HAP-1 (cell line): ENCODE measurements around the gene RNH1.

ENCODE experiments used
- DNase-seq, 2 experiments: peaks; one replicate each; pipeline ENCODE4 v3.0.0-alpha.2; 2016 to 2020; ENCODE audit warnings: low spot score in 2 of 2
- H3K27me3 ChIP-seq: fragments of 250-450 bp; sonication (Bioruptor Pico); 2 replicates; pipeline ENCODE4 v1.5.1; 2020; ENCODE audit warnings: low read depth, mild to moderate bottlenecking, moderate library complexity
- H3K36me3 ChIP-seq: fragments of 250-450 bp; sonication (Bioruptor Pico); replicated peaks from 2 replicates; pipeline ENCODE4 v1.5.1; 2020; ENCODE audit warnings: mild to moderate bottlenecking
- H3K4me1 ChIP-seq: fragments of 250-450 bp; sonication (Bioruptor Pico); 2 replicates; pipeline ENCODE4 v1.5.1; 2020; ENCODE audit warnings: mild to moderate bottlenecking
- H3K4me3 ChIP-seq: fragments of 250-450 bp; sonication (Bioruptor Pico); 2 replicates; pipeline ENCODE4 v1.5.1; 2020; ENCODE audit warnings: mild to moderate bottlenecking, moderate library complexity
- H3K9me3 ChIP-seq: fragments of 250-450 bp; sonication (Bioruptor Pico); 2 replicates; pipeline ENCODE4 v1.5.1; 2020; ENCODE audit warnings: mild to moderate bottlenecking, moderate library complexity
- in situ Hi-C: fragments of 300-500 bp; cut with MboI; formaldehyde crosslinking; loops from 3 replicates; pipeline ENCODE4 v1.14.3; 2020; ENCODE audit warnings: low sequenced_read_pairs, inconsistent platforms, mixed read lengths

RNH1 gene

GRCh38 chr11:492427-493226 is 14.4 kb downstream of the RNH1 start:
- Histone ChIP-seq H3K36me3 (peaks cover 42% of the 10 kb centered on the region), H3K27me3 (no peaks in the 10 kb centered on the region), H3K4me3 (no peak overlapping the region), H3K4me1 (no peaks in the 10 kb centered on the region), H3K9me3 (no peaks in the 10 kb centered on the region)
- no peak for DNase-seq
- in situ Hi-C loops: no loop called here

- peaks cover 34% of the 10 kb centered on the region for H3K36me3 ChIP-seq
- H3K9me3 ChIP-seq: no peaks in the 10 kb centered on the region
- H3K4me1 ChIP-seq: no peaks in the 10 kb centered on the region
- H3K27me3 ChIP-seq: no peaks in the 10 kb centered on the region
- no peak overlapping the region for H3K4me3 ChIP-seq
- in situ Hi-C loops: no loop called here
- no peak for DNase-seq
Observed at GRCh38 chr11:491358-491757, 15.7 kb downstream of the RNH1 start.

GRCh38 chr11:490930-491260 is 16.1 kb downstream of the RNH1 start:
- Histone ChIP-seq H3K9me3 (no peaks in the 10 kb centered on the region), H3K27me3 (no peaks in the 10 kb centered on the region), H3K36me3 (peaks cover 30% of the 10 kb centered on the region), H3K4me1 (no peaks in the 10 kb centered on the region), H3K4me3 (no peak overlapping the region)
- DNase-seq: no peak
- in situ Hi-C loops: no loop called here

DNA sequence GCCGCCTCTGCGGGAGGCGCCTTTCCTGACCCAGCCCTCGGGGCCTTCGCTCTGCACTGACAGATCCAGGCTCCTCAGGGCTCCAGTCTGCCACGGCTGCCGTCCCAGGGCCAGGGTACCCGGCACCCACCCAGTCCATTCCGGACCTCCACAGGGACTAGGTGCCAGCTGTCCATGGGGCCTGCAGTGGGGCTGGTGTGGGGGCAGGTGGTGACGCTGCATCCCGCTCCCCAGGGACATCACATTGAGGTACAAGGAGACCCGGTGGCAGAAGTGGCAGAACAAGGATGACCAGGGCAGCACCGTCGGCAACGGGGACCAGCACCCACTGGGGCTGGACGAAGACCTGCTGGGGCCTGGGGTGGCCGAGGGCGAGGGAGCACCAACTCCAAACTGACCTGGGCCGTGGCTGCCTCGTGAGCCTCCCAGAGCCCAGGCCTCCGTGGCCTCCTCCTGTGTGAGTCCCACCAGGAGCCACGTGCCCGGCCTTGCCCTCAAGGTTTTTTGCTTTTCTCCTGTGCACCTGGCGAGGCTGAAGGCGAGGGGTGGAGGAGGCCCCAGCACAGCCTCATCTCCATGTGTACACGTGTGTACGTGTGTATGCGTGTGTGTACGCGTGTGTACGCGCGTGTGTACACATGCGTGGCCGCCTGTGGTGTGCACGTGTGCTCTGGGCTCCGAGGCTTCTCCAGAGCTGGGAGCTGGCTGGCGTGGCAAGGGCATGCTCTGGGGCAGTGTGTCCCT is 16.7 kb downstream of the RNH1 start:
- no peaks in the 10 kb centered on the region for H3K4me1 ChIP-seq
- in situ Hi-C loops: no loop called here
- no peak overlapping the region for H3K4me3 ChIP-seq
- no peak for DNase-seq
- peaks cover 24% of the 10 kb centered on the region for H3K36me3 ChIP-seq
- no peaks in the 10 kb centered on the region for H3K9me3 ChIP-seq
- H3K27me3 ChIP-seq: no peaks in the 10 kb centered on the region

DNA sequence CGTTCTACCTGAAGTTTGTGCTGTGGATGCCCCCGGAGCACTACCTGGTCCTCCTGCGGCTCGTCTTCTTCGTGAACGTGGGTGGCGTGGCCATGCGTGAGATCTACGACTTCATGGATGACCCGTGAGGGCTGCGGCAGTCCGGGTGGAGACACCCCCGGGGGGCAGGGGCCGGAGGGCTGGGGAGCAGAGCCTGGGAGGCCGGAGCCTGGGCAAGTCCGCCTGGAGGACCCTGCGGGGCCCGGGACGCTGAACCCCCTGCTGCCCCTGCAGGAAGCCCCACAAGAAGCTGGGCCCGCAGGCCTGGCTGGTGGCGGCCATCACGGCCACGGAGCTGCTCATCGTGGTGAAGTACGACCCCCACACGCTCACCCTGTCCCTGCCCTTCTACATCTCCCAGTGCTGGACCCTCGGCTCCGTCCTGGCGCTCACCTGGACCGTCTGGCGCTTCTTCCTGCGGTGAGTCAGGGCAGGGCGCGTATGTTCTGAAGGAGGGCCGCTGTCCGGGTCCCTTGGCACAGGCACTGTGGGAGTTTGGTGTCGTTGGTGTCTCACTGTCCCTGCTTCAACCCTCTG is 17.3 kb downstream of the RNH1 start:
- peaks cover 21% of the 10 kb centered on the region for H3K36me3 ChIP-seq
- in situ Hi-C loops: no loop called here
- no peaks in the 10 kb centered on the region for H3K27me3 ChIP-seq

DNA sequence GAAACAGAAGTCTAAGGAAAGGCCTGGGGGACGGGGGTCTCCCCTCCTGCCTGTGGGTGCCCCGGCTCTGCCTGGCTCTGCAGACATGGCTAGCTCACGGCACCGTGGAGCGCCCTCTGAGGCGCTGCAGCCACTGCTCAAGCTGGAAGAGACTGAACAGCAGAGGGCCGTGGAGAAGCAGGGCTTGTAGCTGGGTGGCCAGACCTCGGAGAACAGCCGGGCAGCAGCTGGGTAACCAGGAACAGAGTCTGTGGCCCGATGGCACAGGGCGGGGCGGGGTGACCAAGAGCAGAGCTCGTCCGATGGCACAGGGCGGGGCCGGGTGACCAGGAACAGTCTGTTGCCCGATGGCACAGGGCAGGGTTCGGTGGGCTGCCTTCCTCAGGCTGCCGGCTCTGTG is 18.1 kb downstream of the RNH1 start:
- Histone ChIP-seq H3K4me1 (no peaks in the 10 kb centered on the region), H3K9me3 (no peaks in the 10 kb centered on the region), H3K4me3 (no peak overlapping the region), H3K36me3 (peaks cover 15% of the 10 kb centered on the region), H3K27me3 (no peaks in the 10 kb centered on the region)
- no peak for DNase-seq
- in situ Hi-C loops: no loop called here

More for the DNA sequence above, 17.3 kb downstream of the RNH1 start:
- H3K4me1 ChIP-seq: no peaks in the 10 kb centered on the region
- H3K9me3 ChIP-seq: no peaks in the 10 kb centered on the region
- H3K4me3 ChIP-seq: no peak overlapping the region
- DNase-seq: no peak

- DNase-seq: no peak
- no peaks in the 10 kb centered on the region for H3K9me3 ChIP-seq
- no peak overlapping the region for H3K4me3 ChIP-seq
- in situ Hi-C loops: no loop called here
- no peaks in the 10 kb centered on the region for H3K4me1 ChIP-seq
- no peaks in the 10 kb centered on the region for H3K27me3 ChIP-seq
- H3K36me3 ChIP-seq: peaks cover 13% of the 10 kb centered on the region
Observed at GRCh38 chr11:488579-488978, 18.5 kb downstream of the RNH1 start.

DNA sequence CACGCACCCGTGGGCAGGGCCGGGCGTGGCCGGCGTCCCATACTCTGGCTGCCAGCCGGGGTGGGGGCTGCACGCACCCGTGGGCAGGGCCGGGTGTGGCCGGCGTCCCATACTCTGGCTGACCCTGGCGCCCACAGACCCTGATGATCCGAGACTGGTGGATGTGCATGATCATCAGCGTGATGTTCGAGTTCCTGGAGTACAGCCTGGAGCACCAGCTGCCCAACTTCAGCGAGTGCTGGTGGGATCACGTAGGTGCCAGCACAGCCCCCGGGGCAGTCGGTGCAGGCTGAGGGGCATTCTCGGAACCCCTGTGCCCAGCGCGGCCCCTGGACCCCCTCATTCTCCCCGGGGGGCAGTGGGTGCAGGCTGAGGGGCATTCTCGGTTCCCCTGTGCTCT is 19.0 kb downstream of the RNH1 start:
- Histone ChIP-seq H3K4me1 (no peaks in the 10 kb centered on the region), H3K9me3 (no peaks in the 10 kb centered on the region), H3K4me3 (no peak overlapping the region), H3K36me3 (peaks cover 10% of the 10 kb centered on the region), H3K27me3 (no peaks in the 10 kb centered on the region)
- DNase-seq: no peak
- in situ Hi-C loops: no loop called here

DNA sequence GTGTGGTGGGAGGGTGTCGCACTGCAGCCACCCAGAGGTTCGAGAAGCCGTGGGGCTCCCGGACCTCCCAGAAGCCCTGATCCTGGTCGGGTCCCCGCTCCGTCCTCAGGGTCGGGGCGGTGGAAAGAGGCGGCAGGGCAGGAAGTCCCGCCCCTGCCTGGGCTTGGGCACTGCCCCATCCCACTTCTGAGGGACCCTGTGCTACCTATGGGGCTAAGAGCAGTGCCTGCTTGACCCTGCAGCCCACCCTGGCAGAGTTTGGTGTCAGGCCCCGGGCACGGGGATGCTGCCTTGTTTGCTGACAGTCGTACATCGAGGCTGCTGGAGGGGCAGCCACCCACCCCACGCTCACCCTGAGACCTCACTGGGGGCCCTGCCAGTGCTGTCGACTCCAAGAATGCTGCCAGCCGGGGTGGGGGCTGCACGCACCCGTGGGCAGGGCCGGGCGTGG is 19.4 kb downstream of the RNH1 start:
- no peak for DNase-seq
- in situ Hi-C loops: no loop called here
- H3K4me1 ChIP-seq: no peaks in the 10 kb centered on the region
- H3K4me3 ChIP-seq: no peak overlapping the region
- no peaks in the 10 kb centered on the region for H3K27me3 ChIP-seq
- no peaks in the 10 kb centered on the region for H3K9me3 ChIP-seq
- H3K36me3 ChIP-seq: peaks cover 8% of the 10 kb centered on the region

- no peaks in the 10 kb centered on the region for H3K4me1 ChIP-seq
- no peaks in the 10 kb centered on the region for H3K9me3 ChIP-seq
- peaks cover 5% of the 10 kb centered on the region; the same call in 1 of the 2 replicates for H3K36me3 ChIP-seq
- no peaks in the 10 kb centered on the region for H3K27me3 ChIP-seq
- no peak for DNase-seq
- in situ Hi-C loops: no loop called here
- H3K4me3 ChIP-seq: no peak overlapping the region
Observed at GRCh38 chr11:486189-486588, 20.9 kb downstream of the RNH1 start.

GRCh38 chr11:484616-485015 is 22.4 kb downstream of the RNH1 start:
- Histone ChIP-seq H3K36me3 (no peaks in the 10 kb centered on the region), H3K4me3 (no peak overlapping the region), H3K27me3 (no peaks in the 10 kb centered on the region), H3K4me1 (no peaks in the 10 kb centered on the region), H3K9me3 (no peaks in the 10 kb centered on the region)
- DNase-seq: no peak
- in situ Hi-C loops: no loop called here

- in situ Hi-C loops: no loop called here
- no peaks in the 10 kb centered on the region for H3K36me3 ChIP-seq
- H3K9me3 ChIP-seq: no peaks in the 10 kb centered on the region
Observed at GRCh38 chr11:479311-479710, 27.7 kb downstream of the RNH1 start.

GRCh38 chr11:477052-477715 is 29.9 kb downstream of the RNH1 start:
- in situ Hi-C loops: no loop called here
- Histone ChIP-seq H3K36me3 (no peaks in the 10 kb centered on the region), H3K4me3 (no peak overlapping the region), H3K9me3 (no peaks in the 10 kb centered on the region), H3K4me1 (no peaks in the 10 kb centered on the region), H3K27me3 (no peaks in the 10 kb centered on the region)
- no peak for DNase-seq

More at GRCh38 chr11:479311-479710, 27.7 kb downstream of the RNH1 start:
- Histone ChIP-seq H3K27me3 (no peaks in the 10 kb centered on the region), H3K4me3 (no peak overlapping the region), H3K4me1 (no peaks in the 10 kb centered on the region)
- no peak for DNase-seq

DNA sequence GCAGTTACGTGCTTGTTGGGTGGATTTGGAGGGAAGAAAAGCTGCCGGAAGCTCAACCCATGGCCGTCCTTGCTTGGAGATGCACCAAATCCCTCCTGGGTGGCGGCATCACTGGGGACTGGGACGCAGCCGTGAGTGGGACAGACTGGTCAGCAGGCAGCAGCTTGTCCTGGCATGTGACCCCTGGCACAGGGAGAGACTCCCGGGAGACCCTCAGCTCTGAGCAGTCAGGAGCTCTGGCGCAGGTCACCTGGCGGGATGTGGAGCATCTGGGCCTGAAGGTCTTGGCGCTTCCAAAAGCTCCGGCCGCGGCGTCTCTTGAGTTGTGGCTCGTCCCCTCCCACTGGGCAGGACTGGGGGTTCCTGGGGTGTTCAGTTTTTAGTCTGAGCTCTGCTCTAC is 30.6 kb downstream of the RNH1 start:
- Histone ChIP-seq H3K4me1 (no peaks in the 10 kb centered on the region), H3K9me3 (no peaks in the 10 kb centered on the region), H3K36me3 (no peaks in the 10 kb centered on the region), H3K4me3 (no peak overlapping the region), H3K27me3 (no peaks in the 10 kb centered on the region)
- no peak for DNase-seq
- in situ Hi-C loops: no loop called here
